HG03469 (cell line): ENCODE results near the gene SEC24D.
"Not testable (repeated sequence)": the region's sequence is repeated elsewhere in the genome, so short reads cannot be mapped to it uniquely, and the experiment has no call there.

Experiments
- ATAC-seq: cut with Tn5 transposase; IDR thresholded peaks from one replicate; pipeline ENCODE4 v1.9.1; 2021; ENCODE audit warnings: mild to moderate bottlenecking, moderate library complexity, moderate number of reproducible peaks; ENCODE audit not compliant: unreplicated experiment

SEC24D gene

GRCh38 chr4:118811832-118812231, 24.1 kb downstream of the SEC24D start:
- ATAC-seq: no peak

GRCh38 chr4:118810991-118811764, 24.7 kb downstream of the SEC24D start:
- no peak for ATAC-seq

- ATAC-seq: no peak
Measured at GRCh38 chr4:118807659-118808058, 28.3 kb downstream of the SEC24D start.

GRCh38 chr4:118803253-118803652, 32.7 kb downstream of the SEC24D start:
- ATAC-seq: no peak

GRCh38 chr4:118801895-118802575, 33.9 kb downstream of the SEC24D start:
- no peak for ATAC-seq

- no peak for ATAC-seq
Measured at GRCh38 chr4:118799231-118799942, 36.5 kb downstream of the SEC24D start.

- ATAC-seq: no peak
Measured at GRCh38 chr4:118798658-118799057, 37.3 kb downstream of the SEC24D start.

GRCh38 chr4:118797558-118798142, 38.3 kb downstream of the SEC24D start:
- no peak for ATAC-seq

GRCh38 chr4:118791690-118792446, 44.1 kb downstream of the SEC24D start:
- ATAC-seq: not testable (repeated sequence)

GRCh38 chr4:118790544-118790943, 45.4 kb downstream of the SEC24D start:
- no peak for ATAC-seq

DNA sequence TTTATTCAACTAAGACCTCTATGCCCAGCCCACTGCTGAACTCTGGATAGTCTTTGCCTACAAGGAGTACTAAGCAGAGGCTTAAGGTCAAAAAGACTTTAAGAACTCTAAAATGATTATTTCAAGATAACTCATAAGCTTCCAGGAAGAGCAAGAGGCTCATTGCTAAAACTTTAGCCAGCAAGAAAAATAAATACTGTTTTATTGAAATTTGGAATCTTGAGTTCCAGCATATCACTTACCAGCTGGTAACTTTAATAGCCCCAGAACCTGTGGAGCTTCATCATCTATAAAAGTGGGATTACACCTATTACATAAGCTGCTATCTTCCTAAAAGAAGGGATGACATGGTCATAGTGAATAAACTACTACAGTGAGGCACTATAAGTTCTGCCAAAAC, 47.0 kb downstream of the SEC24D start:
- ATAC-seq: no peak

- ATAC-seq: no peak
Measured at GRCh38 chr4:118787844-118788380, 48.0 kb downstream of the SEC24D start.

- no peak for ATAC-seq
Measured at GRCh38 chr4:118784776-118785175, 51.1 kb downstream of the SEC24D start.

DNA sequence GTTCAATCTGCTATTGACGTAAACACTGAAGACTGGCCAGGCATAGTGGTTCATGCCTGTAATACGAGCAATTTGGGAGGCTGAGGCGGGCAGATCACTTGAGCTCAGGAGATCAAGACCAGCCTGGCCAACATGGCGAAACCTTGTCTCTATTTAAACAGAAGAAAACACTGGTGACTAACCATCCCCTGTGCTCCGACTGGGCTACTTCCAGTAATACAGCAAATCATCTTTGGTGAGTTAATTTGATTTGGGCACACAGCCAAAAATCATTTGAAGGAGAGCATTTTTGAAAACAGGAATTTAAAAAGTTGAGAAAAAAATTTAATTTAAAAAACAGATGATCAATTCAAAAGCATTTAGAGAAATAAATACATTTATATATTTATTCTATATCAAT, 52.0 kb downstream of the SEC24D start:
- no peak for ATAC-seq

DNA sequence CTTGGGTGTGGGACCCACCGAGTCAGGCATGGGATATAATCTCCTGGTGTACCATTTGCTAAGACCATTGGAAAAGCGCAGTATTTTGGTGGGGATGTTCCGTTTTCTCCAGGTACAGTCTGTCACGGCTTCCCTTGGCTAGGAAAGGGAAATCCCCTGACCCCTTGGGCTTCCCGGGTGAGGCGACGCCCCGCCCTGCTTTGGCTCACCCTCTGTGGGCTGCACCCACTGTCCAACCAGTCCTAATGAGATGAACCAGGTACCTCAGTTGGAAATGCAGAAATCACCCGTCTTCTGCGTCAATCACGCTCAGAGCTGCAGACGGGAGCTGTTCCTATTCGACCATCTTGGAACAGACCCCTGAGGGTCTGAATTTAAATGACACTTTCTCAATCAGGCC, 53.0 kb downstream of the SEC24D start:
- ATAC-seq: not testable (repeated sequence)

DNA sequence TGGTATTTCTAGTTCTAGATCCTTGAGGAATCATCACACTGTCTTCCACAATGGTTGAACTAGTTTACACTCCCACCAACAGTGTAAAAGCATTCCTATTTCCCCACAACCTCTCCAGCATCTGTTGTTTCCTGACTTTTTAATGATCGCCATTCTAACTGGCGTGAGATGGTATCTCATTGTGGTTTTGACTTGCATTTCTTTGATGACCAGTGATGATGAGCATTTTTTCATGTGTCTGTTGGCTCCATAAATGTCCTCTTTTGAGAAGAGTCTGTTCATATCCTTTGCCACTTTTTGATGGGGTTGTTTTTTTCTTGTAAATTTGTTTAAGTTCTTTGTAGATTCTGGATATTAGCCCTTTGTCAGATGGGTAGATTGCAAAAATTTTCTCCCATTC, 58.3 kb downstream of the SEC24D start:
- not testable (repeated sequence) for ATAC-seq

DNA sequence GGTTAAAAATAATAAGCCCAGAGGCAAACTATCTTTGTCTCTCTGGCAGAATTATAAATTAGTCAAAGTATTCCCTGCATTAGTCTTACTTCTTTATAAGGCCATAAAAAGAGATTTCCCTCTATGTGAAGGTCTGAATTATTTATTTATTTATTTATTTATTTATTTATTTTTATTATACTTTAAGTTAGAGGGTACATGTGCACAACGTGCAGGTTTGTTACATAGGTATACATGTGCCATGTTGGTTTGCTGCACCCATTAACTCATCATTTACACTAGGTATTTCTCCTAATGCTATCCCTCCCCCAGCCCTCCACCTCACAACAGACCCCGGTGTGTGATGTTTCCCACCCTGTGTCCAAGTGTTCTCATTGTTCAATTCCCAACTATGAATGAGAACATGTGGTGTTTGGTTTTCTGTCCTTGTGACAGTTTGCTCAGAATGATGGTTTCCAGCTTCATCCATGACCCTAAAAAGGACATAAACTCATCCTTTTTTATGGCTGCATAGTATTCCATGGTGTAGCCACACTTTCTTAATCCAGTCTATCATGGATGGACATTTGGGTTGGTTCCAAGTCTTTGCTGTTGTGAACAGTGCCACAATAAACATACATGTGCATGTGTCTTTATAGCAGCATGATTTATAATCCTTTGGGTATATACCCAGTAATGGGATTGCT, 58.8 kb downstream of the SEC24D start:
- not testable (repeated sequence) for ATAC-seq

GRCh38 chr4:118776157-118776954, 59.6 kb downstream of the SEC24D start:
- ATAC-seq: no peak

DNA sequence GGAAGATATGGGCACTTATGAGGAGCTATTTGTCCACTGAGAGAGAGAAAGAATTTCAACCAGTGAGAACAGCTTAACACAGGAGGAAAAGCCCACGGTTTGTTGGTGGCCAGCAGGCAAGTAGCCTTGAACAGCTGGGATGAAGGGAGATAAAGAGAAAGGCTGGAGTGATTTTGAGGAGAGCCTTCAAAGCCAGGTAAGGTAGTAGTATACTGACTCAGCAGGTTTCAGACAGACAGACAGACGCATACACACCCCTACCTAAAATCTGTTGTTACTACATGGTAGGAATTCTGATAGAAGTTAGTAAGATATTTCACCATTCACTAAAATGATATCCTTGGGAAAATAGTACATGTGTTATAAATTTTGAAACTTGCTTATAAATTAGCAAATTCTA, 60.5 kb downstream of the SEC24D start:
- no peak for ATAC-seq
